GM12801 (cell line): ENCODE results near the gene GINS2.

Source experiments
- TF ChIP-seq, protein P1 (sequence below): IDR thresholded peaks from one replicate; pipeline ENCODE4 v1.5.1; 2011; ENCODE audit warnings: control low read depth; ENCODE audit not compliant: insufficient read length; ENCODE audit errors: extremely low read depth

Gene GINS2

DNA sequence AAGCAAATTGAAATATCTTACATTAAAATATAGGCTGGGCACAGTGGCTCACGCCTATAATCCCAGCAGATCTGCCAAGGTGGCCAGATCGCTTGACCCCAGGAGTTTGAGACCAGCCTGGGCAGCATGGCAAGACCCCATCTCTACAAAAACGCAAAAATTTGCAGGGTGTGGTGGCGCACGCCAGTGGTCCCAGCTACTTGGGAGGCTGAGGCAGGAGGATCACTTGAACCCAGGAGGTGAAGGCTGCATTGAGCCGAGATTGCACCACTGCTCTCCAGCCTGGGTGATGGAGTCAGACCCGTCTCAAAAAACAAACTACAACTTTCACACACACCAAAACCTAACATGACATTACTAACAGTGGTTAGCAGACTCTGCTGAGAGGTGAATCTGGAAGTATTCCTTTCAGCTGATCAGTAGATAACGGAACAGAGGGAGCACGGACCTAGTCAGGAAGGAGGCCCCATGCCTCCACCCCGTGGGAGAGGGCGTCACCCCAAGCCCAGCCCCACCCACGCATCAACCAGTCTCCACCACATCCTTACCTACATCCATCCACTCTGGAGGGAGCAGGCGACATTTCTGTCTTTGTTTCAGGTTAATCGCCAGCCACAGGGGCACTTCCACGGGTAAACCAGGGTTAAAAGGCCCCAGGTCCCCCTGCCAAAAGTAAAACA lies 1.7 kb downstream of the GINS2 start:
- TF ChIP-seq, protein P1, sequence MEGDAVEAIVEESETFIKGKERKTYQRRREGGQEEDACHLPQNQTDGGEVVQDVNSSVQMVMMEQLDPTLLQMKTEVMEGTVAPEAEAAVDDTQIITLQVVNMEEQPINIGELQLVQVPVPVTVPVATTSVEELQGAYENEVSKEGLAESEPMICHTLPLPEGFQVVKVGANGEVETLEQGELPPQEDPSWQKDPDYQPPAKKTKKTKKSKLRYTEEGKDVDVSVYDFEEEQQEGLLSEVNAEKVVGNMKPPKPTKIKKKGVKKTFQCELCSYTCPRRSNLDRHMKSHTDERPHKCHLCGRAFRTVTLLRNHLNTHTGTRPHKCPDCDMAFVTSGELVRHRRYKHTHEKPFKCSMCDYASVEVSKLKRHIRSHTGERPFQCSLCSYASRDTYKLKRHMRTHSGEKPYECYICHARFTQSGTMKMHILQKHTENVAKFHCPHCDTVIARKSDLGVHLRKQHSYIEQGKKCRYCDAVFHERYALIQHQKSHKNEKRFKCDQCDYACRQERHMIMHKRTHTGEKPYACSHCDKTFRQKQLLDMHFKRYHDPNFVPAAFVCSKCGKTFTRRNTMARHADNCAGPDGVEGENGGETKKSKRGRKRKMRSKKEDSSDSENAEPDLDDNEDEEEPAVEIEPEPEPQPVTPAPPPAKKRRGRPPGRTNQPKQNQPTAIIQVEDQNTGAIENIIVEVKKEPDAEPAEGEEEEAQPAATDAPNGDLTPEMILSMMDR = no peak

DNA sequence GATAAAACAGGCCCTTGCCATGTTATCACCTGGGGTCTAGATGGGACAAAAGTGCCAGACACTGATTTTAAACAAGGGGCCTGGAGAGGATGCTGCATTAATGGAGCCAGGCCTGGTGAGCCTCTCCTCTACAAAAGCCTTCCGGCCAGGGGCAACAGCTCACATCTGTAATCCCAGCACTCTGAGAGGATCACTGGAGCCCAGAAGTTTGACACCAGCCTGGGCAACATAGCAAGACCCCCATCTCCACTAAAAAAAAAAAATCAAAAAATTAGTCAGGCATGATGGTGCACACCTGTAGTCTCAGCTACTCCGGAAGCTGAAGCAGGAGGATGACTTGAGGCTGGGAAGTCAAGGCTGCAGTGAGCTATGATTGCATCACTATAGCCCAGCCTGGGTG lies 3.5 kb downstream of the GINS2 start:
- TF ChIP-seq, protein P1 = no peak

DNA sequence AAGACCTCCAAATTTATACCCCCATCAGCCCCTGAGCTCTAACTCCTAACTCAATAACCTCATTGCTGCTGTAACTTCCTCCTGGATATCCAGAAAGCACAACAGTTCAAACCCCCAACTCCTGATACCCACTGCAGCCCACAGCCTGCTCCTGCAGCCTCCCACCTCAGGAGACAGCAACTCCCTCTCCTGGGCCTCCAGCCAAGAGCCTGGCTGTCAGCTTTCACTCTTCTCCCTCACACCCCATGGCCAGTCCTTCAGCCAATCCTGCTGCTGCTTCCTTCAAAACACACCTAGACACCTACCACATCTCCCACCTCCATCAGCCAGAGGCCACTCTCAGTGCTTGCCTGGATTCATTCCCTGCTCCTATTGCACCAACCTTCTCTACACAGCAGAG lies 5.4 kb downstream of the GINS2 start:
- TF ChIP-seq, protein P1 = no peak

DNA sequence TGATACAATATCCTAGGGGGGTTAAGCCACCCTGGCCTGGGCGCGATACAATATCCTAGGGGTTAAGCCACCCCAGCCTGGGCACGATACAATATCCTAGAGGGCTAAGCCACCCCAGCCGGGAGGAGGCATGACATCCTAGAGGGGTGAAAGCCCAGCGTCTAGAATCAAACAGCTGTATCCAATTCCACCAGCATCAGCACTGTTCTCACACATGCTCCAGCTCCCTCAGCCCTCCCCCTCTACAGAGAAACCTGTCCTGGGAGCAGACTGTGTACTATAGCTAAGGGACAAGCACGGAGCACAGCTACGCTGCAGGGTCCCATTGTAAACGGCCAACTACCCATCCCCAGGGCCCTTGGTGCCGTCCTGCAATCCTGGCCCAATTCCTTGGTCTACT lies 6.2 kb downstream of the GINS2 start:
- TF ChIP-seq, protein P1 = no peak

DNA sequence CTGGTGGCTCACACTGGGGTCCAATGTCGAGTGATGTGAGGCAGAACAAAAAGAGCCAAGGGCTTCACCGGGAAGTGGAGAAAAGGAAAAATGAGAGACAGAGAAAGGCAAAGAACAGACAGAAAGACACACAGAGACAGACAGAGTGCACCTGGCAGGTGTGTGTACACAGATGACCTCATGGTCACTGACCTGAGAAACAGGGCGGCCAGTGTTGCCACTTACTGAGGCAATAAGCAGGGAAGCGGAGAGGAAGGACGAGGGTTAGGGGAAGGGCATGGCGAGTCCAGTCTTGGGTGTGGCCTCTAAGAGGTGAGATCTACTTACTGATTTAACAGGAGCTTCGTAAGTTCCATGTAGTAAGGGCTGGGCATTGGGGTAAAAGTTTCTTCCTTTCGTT lies 7.5 kb downstream of the GINS2 start:
- TF ChIP-seq, protein P1 = no peak

DNA sequence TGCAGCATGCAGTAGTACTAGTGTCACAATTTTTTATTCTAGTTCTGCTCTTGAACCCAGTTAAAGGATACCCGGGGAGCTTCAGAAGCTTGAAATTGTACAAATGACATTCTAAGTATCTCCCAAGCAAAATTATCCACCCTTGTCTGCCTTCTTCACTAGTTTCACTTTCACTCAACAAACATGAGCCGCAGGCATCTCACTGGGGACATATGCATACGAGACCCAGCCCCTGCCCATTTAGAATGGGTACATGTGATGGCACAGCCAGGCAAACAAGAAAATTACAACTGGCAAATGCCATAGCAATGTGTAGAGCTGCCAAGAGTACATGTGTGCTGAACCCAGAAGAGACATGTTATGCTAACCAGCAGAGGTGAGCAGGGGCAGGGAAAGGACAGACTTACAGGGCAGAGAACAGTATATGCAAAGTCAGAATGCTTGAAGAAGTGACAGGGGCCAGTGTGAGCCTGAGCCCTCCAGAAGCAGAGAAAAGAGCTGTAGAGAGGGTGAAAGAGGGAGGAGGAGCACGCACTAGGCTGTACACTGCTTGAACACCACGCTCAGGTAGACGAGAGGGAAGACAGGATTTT lies 8.3 kb downstream of the GINS2 start:
- TF ChIP-seq, protein P1 = no peak

DNA sequence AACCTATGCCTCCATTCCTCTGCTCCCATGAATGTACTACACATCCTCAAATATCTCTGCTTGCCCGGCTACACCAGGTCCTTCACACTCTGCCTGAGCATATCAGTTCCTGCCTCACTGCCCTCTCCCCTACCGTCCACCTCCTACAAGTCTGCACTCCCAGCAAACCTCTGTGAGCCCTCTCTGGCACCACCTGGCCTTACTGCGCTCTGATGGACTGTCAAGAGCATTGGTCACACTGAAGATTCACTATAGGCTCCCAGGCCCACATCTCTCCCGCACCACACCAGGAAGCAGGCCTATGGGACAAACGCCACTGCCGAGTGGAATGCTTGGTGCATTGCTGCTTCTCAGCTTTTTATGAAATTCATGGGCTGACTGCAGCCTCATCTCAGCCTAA lies 8.9 kb downstream of the GINS2 start:
- TF ChIP-seq, protein P1 = no peak
